Erythroblast (primary cell): Measurements from ENCODE around the gene KMT5B.

Experiments
- DNase-seq, 2 experiments: peaks; one replicate each; lab custom pipeline; 2025; lab: John Stamatoyannopoulos, UW
- GATA1 ChIP-seq: IDR thresholded peaks from 2 replicates; pipeline ENCODE4 v1.6.1; 2011; ENCODE audit warnings: low read depth, mild to moderate bottlenecking, control low read depth, low read length, moderate library complexity
- POLR2A ChIP-seq: IDR thresholded peaks from 2 replicates; pipeline ENCODE4 v1.6.1; 2011; ENCODE audit warnings: mild to moderate bottlenecking, low read length

Gene KMT5B

GRCh38 chr11:68231621-68232020 lies 18.5 kb upstream of the KMT5B start:
- no peak for DNase-seq
- TF ChIP-seq POLR2A (no peak), GATA1 (no peak)

GRCh38 chr11:68229601-68230000 lies 16.5 kb upstream of the KMT5B start:
- DNase-seq = no peak
- TF ChIP-seq GATA1 (no peak), POLR2A (no peak)

- DNase-seq = no peak
- TF ChIP-seq POLR2A (no peak), GATA1 (no peak)
Observed at GRCh38 chr11:68226421-68226820, 13.3 kb upstream of the KMT5B start.

- no peak for DNase-seq
- TF ChIP-seq GATA1 (no peak), POLR2A (no peak)
Observed at GRCh38 chr11:68224606-68225005, 11.5 kb upstream of the KMT5B start.

GRCh38 chr11:68223275-68223674 lies 10.2 kb upstream of the KMT5B start:
- TF ChIP-seq POLR2A (no peak), GATA1 (no peak)

GRCh38 chr11:68221406-68221805 lies 8.3 kb upstream of the KMT5B start:
- TF ChIP-seq GATA1 (no peak), POLR2A (no peak)
- DNase-seq = no peak

More at GRCh38 chr11:68223275-68223674, 10.2 kb upstream of the KMT5B start:
- no peak for DNase-seq

GRCh38 chr11:68216171-68216938 lies 3.3 kb upstream of the KMT5B start:
- no peak for TF ChIP-seq GATA1
- TF ChIP-seq POLR2A = no peak
- no peak for DNase-seq

- TF ChIP-seq POLR2A (no peak), GATA1 (no peak)
- DNase-seq = no peak
Observed at GRCh38 chr11:68215524-68216170, 2.6 kb upstream of the KMT5B start.

GRCh38 chr11:68215087-68215445 lies 2.0 kb upstream of the KMT5B start:
- DNase-seq = no peak
- no peak for TF ChIP-seq GATA1
- no peak for TF ChIP-seq POLR2A

GRCh38 chr11:68214173-68215086 lies 1.3 kb upstream of the KMT5B start:
- DNase-seq = no peak
- peak; percentile 62 for TF ChIP-seq POLR2A
- TF ChIP-seq GATA1 = no peak

GRCh38 chr11:68213555-68214172 lies 568 bp upstream of the KMT5B start:
- peak; percentile 88 for TF ChIP-seq POLR2A
- TF ChIP-seq GATA1 = no peak
- DNase-seq = peak; percentile 97 to 98

- DNase-seq = peak; percentile 90 to 93
- no peak for TF ChIP-seq GATA1
- peak; percentile 39 for TF ChIP-seq POLR2A
Observed at GRCh38 chr11:68212421-68213134, 518 bp downstream of the KMT5B start.

- no peak for TF ChIP-seq POLR2A
- no peak for TF ChIP-seq GATA1
- DNase-seq = no peak
Observed at GRCh38 chr11:68211546-68211945, 1.6 kb downstream of the KMT5B start.
